Ishikawa (cell line): ENCODE data around the gene SAFB.

Experiments
- CEBPB ChIP-seq: IDR thresholded peaks from 2 replicates; pipeline ENCODE4 v1.6.1; 2012
- EP300 ChIP-seq: IDR thresholded peaks from 2 replicates; pipeline ENCODE4 v1.6.1; 2012; ENCODE audit warnings: borderline replicate concordance
- REST ChIP-seq: IDR thresholded peaks from 2 replicates; pipeline ENCODE4 v1.6.1; 2012; ENCODE audit warnings: low read depth, mild to moderate bottlenecking
- TAF1 ChIP-seq: IDR thresholded peaks from 2 replicates; pipeline ENCODE4 v1.6.1; 2012; ENCODE audit warnings: low read depth, mild to moderate bottlenecking

DNA sequence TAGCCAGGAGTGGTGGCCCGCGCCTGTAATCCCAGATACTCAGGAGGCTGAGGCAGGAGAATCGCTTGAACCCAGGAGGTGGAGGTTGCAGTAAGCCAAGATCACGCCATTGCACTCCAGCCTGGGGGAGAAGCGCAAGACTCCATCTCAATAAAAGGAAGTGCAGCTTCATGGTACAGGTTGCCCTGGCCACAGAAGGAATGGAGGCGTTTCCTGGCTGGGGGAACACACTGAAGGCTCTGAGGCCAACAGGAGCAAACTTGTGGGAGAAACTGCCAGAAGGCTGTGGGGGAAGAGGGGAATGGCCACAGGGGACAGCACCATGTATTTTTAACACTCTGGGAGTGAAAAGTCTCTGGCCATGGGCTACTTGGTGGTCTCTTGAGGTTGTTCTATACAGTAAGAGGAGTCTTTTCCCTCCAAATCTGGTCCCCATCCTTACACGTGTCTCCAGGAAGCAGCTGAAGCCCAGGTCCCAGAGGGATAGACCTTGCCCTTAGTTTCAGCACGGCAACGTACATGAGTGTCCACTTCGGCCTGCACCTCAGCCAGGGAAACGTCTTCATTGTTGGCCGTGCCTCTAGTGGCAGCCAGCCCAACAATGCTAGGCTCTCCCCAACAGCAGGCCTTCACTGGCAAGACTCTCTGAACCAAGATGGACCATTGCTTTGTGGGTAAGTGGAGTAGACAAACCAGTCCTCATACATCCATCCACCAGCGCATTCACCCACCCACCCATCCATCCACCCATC, 50.0 kb downstream of the SAFB start:
- TF ChIP-seq EP300: no peak
- no peak for TF ChIP-seq REST
- TF ChIP-seq TAF1: no peak
- no peak for TF ChIP-seq CEBPB
